Keratinocyte (primary cell): Measurements from ENCODE around the gene SIGLEC14. TPM values are rescaled to one million over a fixed set of nuclear protein-coding genes. Genes with fewer than 3 reads are reported as not detected.

Source experiments
- DNase-seq: peaks from one replicate; pipeline ENCODE4 v3.0.0-alpha.2; 2011; ENCODE audit warnings: low read depth, missing footprints, low spot score
- FAIRE-seq: peaks from 2 replicates; lab custom pipeline; 2011; peaks lifted over from hg19 to GRCh38; lab: Jason Lieb, UNC
- H2AFZ ChIP-seq: 2 replicates; pipeline ENCODE4 v1.6.0; 2012; ENCODE audit warnings: low read length, control low read depth, inconsistent platforms; ENCODE audit not compliant: control insufficient read depth
- H3K27ac ChIP-seq: 2 replicates; pipeline ENCODE4 v1.5.1; 2011; ENCODE audit warnings: low read length; ENCODE audit not compliant: control insufficient read depth, insufficient read depth
- H3K27me3 ChIP-seq: 3 replicates; pipeline ENCODE4 v1.6.0; 2011; ENCODE audit warnings: low read length; ENCODE audit not compliant: control insufficient read depth, insufficient read depth; ENCODE audit errors: extremely low read depth
- H3K36me3 ChIP-seq, 2 experiments: 2 replicates in 1 of 2; 3 replicates in 1 of 2; pipeline ENCODE4 v1.5.1; 2011; ENCODE audit warnings: low read length in 2 of 2, mild to moderate bottlenecking in 1 of 2; ENCODE audit not compliant: control insufficient read depth in 2 of 2, insufficient read depth in 2 of 2; ENCODE audit errors: extremely low read depth in 1 of 2
- H3K4me1 ChIP-seq: 3 replicates; pipeline ENCODE4 v1.5.1; 2011; ENCODE audit warnings: low read length; ENCODE audit not compliant: control insufficient read depth, insufficient read depth; ENCODE audit errors: extremely low read depth
- H3K4me2 ChIP-seq: 3 replicates; pipeline ENCODE4 v1.6.0; 2011; ENCODE audit warnings: low read depth, low read length; ENCODE audit not compliant: control insufficient read depth, insufficient read depth; ENCODE audit errors: extremely low read depth
- H3K4me3 ChIP-seq, 3 experiments: fragments of 200-600 bp in 1 of 3; sonication (generic) in 1 of 3; 2 replicates in 2 of 3; 3 replicates in 1 of 3; pipeline ENCODE4 v1.5.1; 2011 to 2016; ENCODE audit warnings: low read length in 3 of 3, mild to moderate bottlenecking in 3 of 3, control low read depth in 2 of 3, inconsistent platforms in 1 of 3, low read depth in 1 of 3, mixed read lengths in 1 of 3, mixed run types in 1 of 3, moderate library complexity in 1 of 3; ENCODE audit not compliant: control insufficient read depth in 2 of 3, insufficient read depth in 2 of 3; ENCODE audit errors: extremely low read depth in 1 of 3
- H3K79me2 ChIP-seq: 2 replicates; pipeline ENCODE4 v1.6.0; 2012; ENCODE audit warnings: low read length; ENCODE audit not compliant: control insufficient read depth, insufficient read depth
- H3K9ac ChIP-seq: 3 replicates; pipeline ENCODE4 v1.6.0; 2011; ENCODE audit warnings: low read length; ENCODE audit not compliant: control insufficient read depth, insufficient read depth; ENCODE audit errors: extremely low read depth
- H3K9me1 ChIP-seq: 3 replicates; pipeline ENCODE4 v1.6.0; 2011; ENCODE audit warnings: low read length; ENCODE audit not compliant: control insufficient read depth, insufficient read depth; ENCODE audit errors: extremely low read depth
- H3K9me3 ChIP-seq: 2 replicates; pipeline ENCODE4 v1.5.1; 2012; ENCODE audit warnings: low read depth, low read length; ENCODE audit not compliant: control insufficient read depth
- H4K20me1 ChIP-seq: 3 replicates; pipeline ENCODE4 v1.6.0; 2011; ENCODE audit warnings: low read length; ENCODE audit not compliant: control insufficient read depth, insufficient read depth; ENCODE audit errors: extremely low read depth
- EZH2 ChIP-seq: IDR thresholded peaks from one replicate; pipeline ENCODE4 v1.6.1; 2012; ENCODE audit warnings: inconsistent platforms, mild to moderate bottlenecking, low read length, moderate library complexity
- dilution Hi-C: fragments of 300-500 bp; cut with MboI; formaldehyde crosslinking; loops from one replicate; pipeline ENCODE4 v1.7.0; 2020; ENCODE audit warnings: low sequenced_read_pairs; ENCODE audit not compliant: extremely low pct_ligation_motif_present
- polyA plus RNA-seq, 5 experiments: library from polyadenylated mRNA; depleted of rRNA in 3 of 5; stranded (reverse) in 3 of 5; stranded (forward) in 1 of 5; unstranded in 1 of 5; fragments of >200 nt; gene quantifications; 1 replicate in 1 of 5; 2 replicates in 3 of 5; 3 replicates in 1 of 5; pipeline versions ENCODE4 v1.2.1 to v1.2.3, GENCODE V29; 2011 to 2012; ENCODE audit warnings: missing spikeins in 2 of 5, low read depth in 1 of 5, low replicate concordance in 1 of 5
- TF ChIP-seq, protein P1 (sequence below), 3 experiments: IDR thresholded peaks in 1 of 3; conservative IDR thresholded peaks in 1 of 3; optimal IDR thresholded peaks in 1 of 3; 2 replicates in 2 of 3; 3 replicates in 1 of 3; pipeline versions ENCODE3 to v1.5.1; 2011; ENCODE audit warnings: low read length in 3 of 3, mild to moderate bottlenecking in 3 of 3, moderate library complexity in 2 of 3, control low read depth in 1 of 3, inconsistent platforms in 1 of 3; ENCODE audit not compliant: insufficient read depth in 2 of 3; ENCODE audit errors: extremely low read depth in 1 of 3

Gene SIGLEC14
- polyA plus RNA-seq, 1 donor (not counting 4 experiments of a cell fraction or from before 2014, with no cell fraction given): not detected

- Histone ChIP-seq H4K20me1 (no peaks in the 10 kb centered on the region), H3K27me3 (no peaks in the 10 kb centered on the region), H3K4me2 (no peak overlapping the region), H3K9ac (no peak overlapping the region), H3K9me3 (no peaks in the 10 kb centered on the region), H3K9me1 (no peaks in the 10 kb centered on the region), H3K79me2 (no peaks in the 10 kb centered on the region), H3K4me1 (no peaks in the 10 kb centered on the region), H3K4me3 (no peak overlapping the region), H3K36me3 (no peaks in the 10 kb centered on the region), H3K27ac (no peak overlapping the region), H2AFZ (no peak overlapping the region)
- DNase-seq (no peak), FAIRE-seq (no peak)
- TF ChIP-seq EZH2: no peak
- TF ChIP-seq, protein P1, sequence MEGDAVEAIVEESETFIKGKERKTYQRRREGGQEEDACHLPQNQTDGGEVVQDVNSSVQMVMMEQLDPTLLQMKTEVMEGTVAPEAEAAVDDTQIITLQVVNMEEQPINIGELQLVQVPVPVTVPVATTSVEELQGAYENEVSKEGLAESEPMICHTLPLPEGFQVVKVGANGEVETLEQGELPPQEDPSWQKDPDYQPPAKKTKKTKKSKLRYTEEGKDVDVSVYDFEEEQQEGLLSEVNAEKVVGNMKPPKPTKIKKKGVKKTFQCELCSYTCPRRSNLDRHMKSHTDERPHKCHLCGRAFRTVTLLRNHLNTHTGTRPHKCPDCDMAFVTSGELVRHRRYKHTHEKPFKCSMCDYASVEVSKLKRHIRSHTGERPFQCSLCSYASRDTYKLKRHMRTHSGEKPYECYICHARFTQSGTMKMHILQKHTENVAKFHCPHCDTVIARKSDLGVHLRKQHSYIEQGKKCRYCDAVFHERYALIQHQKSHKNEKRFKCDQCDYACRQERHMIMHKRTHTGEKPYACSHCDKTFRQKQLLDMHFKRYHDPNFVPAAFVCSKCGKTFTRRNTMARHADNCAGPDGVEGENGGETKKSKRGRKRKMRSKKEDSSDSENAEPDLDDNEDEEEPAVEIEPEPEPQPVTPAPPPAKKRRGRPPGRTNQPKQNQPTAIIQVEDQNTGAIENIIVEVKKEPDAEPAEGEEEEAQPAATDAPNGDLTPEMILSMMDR (optimal IDR thresholded peaks at IDR 0.05 in 1 of 3, IDR thresholded peaks at IDR 0.05 in 1 of 3, conservative IDR thresholded peaks at IDR 0.05 in 1 of 3; ENCODE audit: extremely low read depth in 1 of 3, insufficient read depth in 2 of 3, low read length in 3 of 3): no peak
- dilution Hi-C loops: no loop called here
These were observed 19.9 kb downstream of the SIGLEC14 start for GRCh38 chr19:51626675-51627074.

- dilution Hi-C loops: no loop called here
- Histone ChIP-seq H3K4me1 (no peaks in the 10 kb centered on the region), H4K20me1 (no peaks in the 10 kb centered on the region), H3K27ac (no peak overlapping the region), H3K9me3 (no peaks in the 10 kb centered on the region), H3K36me3 (no peaks in the 10 kb centered on the region), H3K79me2 (no peaks in the 10 kb centered on the region), H3K4me2 (no peak overlapping the region), H3K27me3 (no peaks in the 10 kb centered on the region), H3K9ac (no peak overlapping the region), H3K4me3 (no peak overlapping the region), H3K9me1 (no peaks in the 10 kb centered on the region), H2AFZ (no peak overlapping the region)
- TF ChIP-seq, protein P1 (optimal IDR thresholded peaks at IDR 0.05 in 1 of 3, IDR thresholded peaks at IDR 0.05 in 1 of 3, conservative IDR thresholded peaks at IDR 0.05 in 1 of 3; ENCODE audit: extremely low read depth in 1 of 3, insufficient read depth in 2 of 3, low read length in 3 of 3): no peak
- TF ChIP-seq EZH2: no peak
- no peak for FAIRE-seq
- DNase-seq: no peak
These were observed 25.4 kb downstream of the SIGLEC14 start for GRCh38 chr19:51621178-51621577.
